Measurements from ENCODE around the gene ABCC10.
"Not testable (repeated sequence)": the region's sequence is repeated elsewhere in the genome, so short reads cannot be mapped to it uniquely, and the experiment has no call there.

The ABCC10 gene
- 42.3 to 89.7 (median 63.4) reads per million in 4 donors for total RNA-seq

- peak; percentile 86 to 97 (median 92) for DNase-seq
These were observed at the start of gene ABCC10 for GRCh38 chr6:43427406-43428111. Gene ABCC10, plus strand, starts transcription at chr6:43427541. Its CDS starts 438 bp downstream, at chr6:43427979.

- DNase-seq: no peak
These were observed 49.6 kb upstream of the ABCC10 start for GRCh38 chr6:43377710-43378229.

- DNase-seq: no peak
These were observed 48.7 kb upstream of the ABCC10 start for GRCh38 chr6:43378631-43379030.

- DNase-seq: not testable (repeated sequence)
These were observed 46.5 kb upstream of the ABCC10 start for GRCh38 chr6:43380858-43381257.

- peak in 1 of 5 donors; percentile 20 for DNase-seq
These were observed 44.2 kb upstream of the ABCC10 start for GRCh38 chr6:43383021-43383667.

GRCh38 chr6:43386492-43386891 lies 40.8 kb upstream of the ABCC10 start:
- no peak for DNase-seq

- no peak for DNase-seq
These were observed 37.5 kb upstream of the ABCC10 start for GRCh38 chr6:43389730-43390295.

- not testable (repeated sequence) for DNase-seq
These were observed 36.4 kb upstream of the ABCC10 start for GRCh38 chr6:43390753-43391439.

- peak; percentile 20 to 54 (median 40) for DNase-seq
These were observed 35.8 kb upstream of the ABCC10 start for GRCh38 chr6:43391440-43392031.

- not testable (repeated sequence) for DNase-seq
These were observed 34.2 kb upstream of the ABCC10 start for GRCh38 chr6:43393133-43393532.

- no peak for DNase-seq
These were observed 33.7 kb upstream of the ABCC10 start for GRCh38 chr6:43393602-43394001.

- no peak for DNase-seq
These were observed 32.4 kb upstream of the ABCC10 start for GRCh38 chr6:43394982-43395381.

GRCh38 chr6:43395776-43396175 lies 31.6 kb upstream of the ABCC10 start:
- no peak for DNase-seq

GRCh38 chr6:43396408-43397149 lies 30.8 kb upstream of the ABCC10 start:
- DNase-seq: no peak

GRCh38 chr6:43399932-43400487 lies 27.3 kb upstream of the ABCC10 start:
- no peak for DNase-seq

GRCh38 chr6:43401730-43402129 lies 25.6 kb upstream of the ABCC10 start:
- no peak for DNase-seq

- DNase-seq: no peak
These were observed 24.5 kb upstream of the ABCC10 start for GRCh38 chr6:43402820-43403219.

GRCh38 chr6:43405354-43405753 lies 22.0 kb upstream of the ABCC10 start:
- no peak for DNase-seq

GRCh38 chr6:43407296-43407695 lies 20.0 kb upstream of the ABCC10 start:
- DNase-seq: no peak

- no peak for DNase-seq
These were observed 19.1 kb upstream of the ABCC10 start for GRCh38 chr6:43408259-43408658.

- not testable (repeated sequence) for DNase-seq
These were observed 16.6 kb upstream of the ABCC10 start for GRCh38 chr6:43410776-43411175.

GRCh38 chr6:43412541-43412940 lies 14.8 kb upstream of the ABCC10 start:
- DNase-seq: no peak
